Activated CD8-positive, alpha-beta T cell treated with anti-CD3 and anti-CD28 coated beads for 36 hours (primary cell): Measurements from ENCODE around the gene LPCAT1. TPM values are rescaled to one million over a fixed set of nuclear protein-coding genes. Genes with fewer than 3 reads are reported as not detected.
"Not testable (repeated sequence)": the region's sequence is repeated elsewhere in the genome, so short reads cannot be mapped to it uniquely, and the experiment has no call there.

Experiments used
- ATAC-seq: fragments of 200-7000 bp; cut with Tn5 transposase; one replicate; pipeline ENCODE4 v1.10.0; 2021; ENCODE audit warnings: mild to moderate bottlenecking, moderate library complexity
- CTCF ChIA-PET: fragments of 350-600 bp; sonication (Branson Sonifier 250); formaldehyde crosslinking; loops from one replicate; lab custom pipeline; 2021; ENCODE audit warnings: antibody characterized with exemption; lab: Charles Lee
- POLR2A ChIA-PET: fragments of 350-600 bp; sonication (Branson Sonifier 250); formaldehyde crosslinking; loops from one replicate; lab custom pipeline; 2021; ENCODE audit warnings: antibody characterized with exemption; lab: Charles Lee
- DNase-seq: peaks from one replicate; pipeline ENCODE4 v3.0.0-alpha.2; 2020
- H3K27ac Mint-ChIP-seq: one replicate; pipeline ENCODE4 v1.8.0; 2021; ENCODE audit warnings: mild to moderate bottlenecking, mixed read lengths
- H3K27me3 Mint-ChIP-seq: one replicate; pipeline ENCODE4 v1.8.0; 2021; ENCODE audit warnings: mixed read lengths
- H3K36me3 Mint-ChIP-seq: one replicate; pipeline ENCODE4 v1.8.0; 2021; ENCODE audit warnings: low read depth, mixed read lengths
- H3K4me1 Mint-ChIP-seq: one replicate; pipeline ENCODE4 v1.8.0; 2021; ENCODE audit warnings: low read depth, mixed read lengths
- H3K4me3 Mint-ChIP-seq: one replicate; pipeline ENCODE4 v1.8.0; 2021; ENCODE audit warnings: mild to moderate bottlenecking, moderate library complexity, mixed read lengths
- H3K9me3 Mint-ChIP-seq: one replicate; pipeline ENCODE4 v1.8.0; 2021; ENCODE audit warnings: mixed read lengths
- CTCF ChIP-seq: fragments of 200-600 bp; IDR thresholded peaks from one replicate; pipeline ENCODE4 v1.8.0; 2022; ENCODE audit warnings: antibody characterized with exemption, mild to moderate bottlenecking
- intact Hi-C: fragments of 100-400 bp; cut with micrococcal nuclease; formaldehyde crosslinking; loops from one replicate; pipeline ENCODE4 v1.10.0; 2022
- total RNA-seq, 2 experiments: library from RNA; stranded (reverse); gene quantifications; one replicate each; pipeline ENCODE4 v1.2.3, GENCODE V29; 2021

LPCAT1 gene
- total RNA-seq, 2 experiments from 2014 or later, result 37.2 to 43.6 TPM

GRCh38 chr5:1507014-1507375, 16.8 kb downstream of the LPCAT1 start:
- Mint-ChIP-seq H3K4me1 (peaks cover 34% of the 10 kb centered on the region), H3K36me3 (peaks cover 7% of the 10 kb centered on the region), H3K9me3 (no peaks in the 10 kb centered on the region), H3K27ac (no peak overlapping the region), H3K27me3 (no peaks in the 10 kb centered on the region), H3K4me3 (no peak overlapping the region)
- POLR2A ChIA-PET, result no interaction called here
- intact Hi-C loops, result no loop called here
- ATAC-seq, result no peak
- CTCF ChIA-PET, result no interaction called here
- TF ChIP-seq CTCF, result no peak
- no peak for DNase-seq

- H3K9me3 Mint-ChIP-seq, result no peaks in the 10 kb centered on the region
- TF ChIP-seq CTCF, result no peak
- intact Hi-C loops, result no loop called here
- ChIA-PET CTCF (no interaction called here), POLR2A (no interaction called here)
- no peak overlapping the region for H3K27ac Mint-ChIP-seq
- no peak for DNase-seq
- H3K36me3 Mint-ChIP-seq, result peaks cover 7% of the 10 kb centered on the region
- no peak overlapping the region for H3K4me3 Mint-ChIP-seq
- H3K27me3 Mint-ChIP-seq, result no peaks in the 10 kb centered on the region
- ATAC-seq, result no peak
- H3K4me1 Mint-ChIP-seq, result peaks cover 34% of the 10 kb centered on the region
Observed at GRCh38 chr5:1506242-1507013, 17.3 kb downstream of the LPCAT1 start.

GRCh38 chr5:1505506-1506241, 18.1 kb downstream of the LPCAT1 start:
- H3K36me3 Mint-ChIP-seq, result peaks cover 10% of the 10 kb centered on the region
- no peaks in the 10 kb centered on the region for H3K9me3 Mint-ChIP-seq
- intact Hi-C loops, result no loop called here
- H3K27ac Mint-ChIP-seq, result no peak overlapping the region
- CTCF ChIA-PET, result no interaction called here
- no peak for ATAC-seq
- DNase-seq, result no peak
- POLR2A ChIA-PET, result interaction anchor here (0.8 kb wide), 1 partner anchor 16 kb away, joined by 4 read pairs; no protein-coding TSS in a partner anchor
- no peak overlapping the region for H3K4me3 Mint-ChIP-seq
- H3K27me3 Mint-ChIP-seq, result no peaks in the 10 kb centered on the region
- peaks cover 34% of the 10 kb centered on the region for H3K4me1 Mint-ChIP-seq
- no peak for TF ChIP-seq CTCF

- H3K27ac Mint-ChIP-seq, H3K27me3 Mint-ChIP-seq, intact Hi-C loops, H3K9me3 Mint-ChIP-seq, DNase-seq, H3K4me3 Mint-ChIP-seq, CTCF ChIA-PET, H3K36me3 Mint-ChIP-seq, ATAC-seq: not testable (repeated sequence)
- POLR2A ChIA-PET, result interaction anchor here (0.8 kb wide), 1 partner anchor 16 kb away, joined by 4 read pairs; no protein-coding TSS in a partner anchor
- H3K4me1 Mint-ChIP-seq, result peaks cover 32% of the 10 kb centered on the region
Observed at GRCh38 chr5:1505089-1505488, 18.7 kb downstream of the LPCAT1 start.

- Mint-ChIP-seq H3K27ac (no peak overlapping the region), H3K4me1 (peaks cover 31% of the 10 kb centered on the region), H3K27me3 (no peaks in the 10 kb centered on the region), H3K9me3 (no peaks in the 10 kb centered on the region), H3K4me3 (no peak overlapping the region), H3K36me3 (peaks cover 7% of the 10 kb centered on the region)
- no peak for DNase-seq
- ATAC-seq, result no peak
- intact Hi-C loops, result no loop called here
- no peak for TF ChIP-seq CTCF
- ChIA-PET CTCF (interaction anchor here (1.8 to 2.3 kb wide), 2 partner anchors 54 to 140 kb away, joined by 4 to 12 read pairs; no protein-coding TSS in a partner anchor), POLR2A (interaction anchor here (1.0 kb wide), 1 partner anchor 32 kb away, joined by 5 read pairs; no protein-coding TSS in a partner anchor)
Observed at GRCh38 chr5:1504617-1505016, 19.1 kb downstream of the LPCAT1 start.
